Stomach (tissue), 4 donors: ENCODE results near the gene BBC3.

Experiments
- CTCF ChIP-seq, 7 experiments: fragments of 450-650 bp in 4 of 7; fragments of 200-600 bp in 3 of 7; sonication (generic) in 3 of 7; IDR thresholded peaks; one replicate each; pipeline ENCODE4 v1.5.1; 2016 to 2019; ENCODE audit warnings: antibody characterized with exemption in 7 of 7, control low read depth in 2 of 7, mild to moderate bottlenecking in 1 of 7
- EP300 ChIP-seq: sonication (generic); formaldehyde crosslinking; IDR thresholded peaks from one replicate; pipeline ENCODE4 v1.6.1; 2017; ENCODE audit warnings: antibody characterized with exemption
- POLR2A ChIP-seq, 4 donors: fragments of 450-650 bp; IDR thresholded peaks; one replicate each; pipeline ENCODE4 v1.6.1; 2016; ENCODE audit warnings: antibody characterized with exemption in 4 of 4, control low read depth in 2 of 4, mild to moderate bottlenecking in 1 of 4, moderate library complexity in 1 of 4

GRCh38 chr19:47239610-47240296, 8.8 kb upstream of the BBC3 start:
- TF ChIP-seq POLR2A (IDR thresholded peaks at IDR 0.05) (no peak), CTCF (IDR thresholded peaks at IDR 0.05) (no peak), EP300 (no peak)
